ENCODE data around the gene ADGRG2. TPM values are rescaled to one million over a fixed set of nuclear protein-coding genes. Genes with fewer than 3 reads are reported as not detected.

Gene ADGRG2
- total and polyA plus RNA-seq, 12 donors, result 0.24 to 1.7 (median 0.46) TPM

DNA sequence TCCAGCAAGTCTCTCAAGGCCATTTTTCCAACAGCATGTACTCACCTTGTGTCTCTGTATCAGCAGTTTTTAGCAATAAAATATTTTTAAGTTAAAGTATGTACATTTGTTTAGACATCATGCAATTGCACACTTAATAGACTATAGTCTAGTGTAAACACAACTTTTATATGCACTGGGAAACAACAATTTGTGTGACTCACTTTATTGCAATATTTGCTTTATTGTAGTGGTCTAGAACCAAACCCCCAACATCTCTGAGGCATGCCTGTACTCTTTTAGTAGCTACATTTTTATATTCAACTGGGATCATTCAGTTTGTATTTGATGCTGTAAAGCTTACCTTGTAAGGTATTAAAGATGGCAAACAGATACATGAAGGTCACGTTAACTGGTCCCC is 123.6 kb downstream of the ADGRG2 start:
- Histone ChIP-seq H3K9me3 (replicated peaks in 1 of 3) (no peaks in the 10 kb centered on the region), H3K27ac (no peak overlapping the region), H3K36me3 (replicated peaks in 1 of 2) (no peaks in the 10 kb centered on the region), H3K27me3 (no peaks in the 10 kb centered on the region), H3K4me3 (no peak overlapping the region), H3K4me1 (replicated peaks in 1 of 2) (no peaks in the 10 kb centered on the region)
- no peak for DNase-seq
- intact Hi-C loops (cut with DNase I), result no loop called here
- TF ChIP-seq CTCF (IDR thresholded peaks at IDR 0.05) (no peak), POLR2A (IDR thresholded peaks at IDR 0.05) (no peak)
- 59 to 100% (median 71%) methylated on average over 1 of the region's 1 CpG for WGBS, 4 donors

GRCh38 chrX:18997916-18998315 is 124.4 kb downstream of the ADGRG2 start:
- intact Hi-C loops (cut with DNase I), result no loop called here
- H3K9me3 ChIP-seq (replicated peaks in 1 of 3), result no peaks in the 10 kb centered on the region
- H3K4me3 ChIP-seq, result no peak overlapping the region
- DNase-seq, result no peak
- no peaks in the 10 kb centered on the region for H3K36me3 ChIP-seq (replicated peaks in 1 of 2)
- no peak overlapping the region for H3K27ac ChIP-seq
- TF ChIP-seq POLR2A (IDR thresholded peaks at IDR 0.05), result no peak
- TF ChIP-seq CTCF (IDR thresholded peaks at IDR 0.05), result no peak
- no peaks in the 10 kb centered on the region for H3K4me1 ChIP-seq (replicated peaks in 1 of 2)
- 55 to 90% (median 74%) methylated on average over 4 of the region's 4 CpGs for WGBS, 4 donors
- no peaks in the 10 kb centered on the region for H3K27me3 ChIP-seq

DNA sequence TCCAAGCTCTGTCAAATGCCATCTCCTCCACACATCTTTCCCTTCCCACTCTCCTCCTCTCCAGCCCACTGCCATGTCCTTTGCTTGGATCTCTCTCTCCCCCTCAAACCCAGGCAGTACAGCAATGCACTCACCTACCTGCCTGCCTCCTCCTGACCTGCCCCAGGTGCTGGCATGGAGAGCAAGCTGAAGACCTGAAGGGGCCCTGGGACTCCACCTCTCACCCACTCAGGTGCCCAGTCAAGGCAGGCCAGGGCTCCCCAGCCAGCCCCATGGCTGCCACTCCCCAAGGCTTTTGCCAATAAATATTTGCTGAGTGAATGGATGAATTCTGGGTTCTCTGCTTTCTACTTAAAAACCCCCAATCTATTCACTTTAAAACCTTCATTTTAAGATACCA is 125.7 kb downstream of the ADGRG2 start:
- H3K27ac ChIP-seq, result no peak overlapping the region
- intact Hi-C loops (cut with DNase I), result no loop called here

GRCh38 chrX:18995221-18995620 is 127.0 kb downstream of the ADGRG2 start:
- H3K4me3 ChIP-seq, result no peak overlapping the region
- H3K9me3 ChIP-seq (replicated peaks in 1 of 3), result no peaks in the 10 kb centered on the region
- H3K36me3 ChIP-seq (replicated peaks in 1 of 2), result no peaks in the 10 kb centered on the region
- intact Hi-C loops (cut with DNase I), result no loop called here
- H3K27ac ChIP-seq, result no peak overlapping the region
- no peaks in the 10 kb centered on the region for H3K4me1 ChIP-seq (replicated peaks in 1 of 2)
- WGBS, 4 donors, result 63 to 83% (median 72%) methylated on average over 3 of the region's 3 CpGs
- TF ChIP-seq POLR2A (IDR thresholded peaks at IDR 0.05), result no peak
- TF ChIP-seq CTCF (IDR thresholded peaks at IDR 0.05), result no peak
- no peak for DNase-seq
- no peaks in the 10 kb centered on the region for H3K27me3 ChIP-seq

More for the DNA sequence above, 125.7 kb downstream of the ADGRG2 start:
- Histone ChIP-seq H3K4me3 (no peak overlapping the region), H3K4me1 (replicated peaks in 1 of 2) (no peaks in the 10 kb centered on the region), H3K36me3 (replicated peaks in 1 of 2) (no peaks in the 10 kb centered on the region), H3K27me3 (no peaks in the 10 kb centered on the region), H3K9me3 (replicated peaks in 1 of 3) (no peaks in the 10 kb centered on the region)
- DNase-seq, result no peak
- TF ChIP-seq CTCF (IDR thresholded peaks at IDR 0.05) (no peak), POLR2A (IDR thresholded peaks at IDR 0.05) (no peak)

Measured in adrenal gland (tissue), 12 donors.